Thyroid gland (tissue), 4 donors: ENCODE results near the gene XRN2. TPM values are rescaled to one million over a fixed set of nuclear protein-coding genes. Genes with fewer than 3 reads are reported as not detected.

ENCODE experiments used
- DNase-seq, 2 donors: peaks; one replicate each; pipeline ENCODE4 v3.0.0-alpha.2; 2019
- H3K27ac ChIP-seq, 3 donors: fragments of 200-600 bp; sonication (generic); 1 replicate in 2 of 3; 2 replicates in 1 of 3; pipeline ENCODE4 v1.5.1; 2016 to 2019; ENCODE audit warnings: mild to moderate bottlenecking in 1 of 3, moderate library complexity in 1 of 3
- H3K27me3 ChIP-seq: fragments of 200-600 bp; sonication (generic); one replicate; pipeline ENCODE4 v1.5.1; 2019
- H3K36me3 ChIP-seq, 2 donors: fragments of 200-600 bp; sonication (generic); one replicate each; pipeline ENCODE4 v1.5.1; 2016 to 2019
- H3K4me1 ChIP-seq, 2 donors: fragments of 200-600 bp; sonication (generic); one replicate each; pipeline ENCODE4 v1.5.1; 2017 to 2019
- H3K4me3 ChIP-seq, 3 donors: fragments of 200-600 bp; sonication (generic); replicated peaks in 1 of 3; 1 replicate in 2 of 3; 2 replicates in 1 of 3; pipeline ENCODE4 v1.5.1; 2016; ENCODE audit warnings: mild to moderate bottlenecking in 1 of 3
- H3K9me3 ChIP-seq: fragments of 200-600 bp; sonication (generic); one replicate; pipeline ENCODE4 v1.5.1; 2017
- CTCF ChIP-seq, 6 experiments: fragments of 200-600 bp in 3 of 6; fragments of 450-650 bp in 3 of 6; sonication (generic) in 3 of 6; IDR thresholded peaks; one replicate each; pipeline ENCODE4 v1.5.1; 2016 to 2019; ENCODE audit warnings: antibody characterized with exemption in 6 of 6, mild to moderate bottlenecking in 2 of 6, inconsistent platforms in 1 of 6, moderate library complexity in 1 of 6
- POLR2A ChIP-seq, 2 donors: fragments of 450-650 bp; IDR thresholded peaks; one replicate each; pipeline ENCODE4 v1.6.1; 2017; ENCODE audit warnings: antibody characterized with exemption in 2 of 2, mild to moderate bottlenecking in 2 of 2, moderate library complexity in 1 of 2
- WGBS, 2 donors: methylation state at CpG; one replicate each; pipeline ENCODE4 v1.1.5; 2017; 5-methylcytosine and 5-hydroxymethylcytosine counted together
- intact Hi-C: fragments of 100-400 bp; cut with DNase I; formaldehyde crosslinking; loops from one replicate; pipeline ENCODE4 v1.15.1; 2023
- total RNA-seq, 4 donors: library from RNA; depleted of rRNA; stranded (reverse); fragments of >200 nt; gene quantifications; one replicate each; pipeline ENCODE4 v1.2.3, GENCODE V29; 2016

The XRN2 gene
- total RNA-seq, 4 donors from 2014 or later = 76.7 to 87.5 (median 80.1) TPM

DNA sequence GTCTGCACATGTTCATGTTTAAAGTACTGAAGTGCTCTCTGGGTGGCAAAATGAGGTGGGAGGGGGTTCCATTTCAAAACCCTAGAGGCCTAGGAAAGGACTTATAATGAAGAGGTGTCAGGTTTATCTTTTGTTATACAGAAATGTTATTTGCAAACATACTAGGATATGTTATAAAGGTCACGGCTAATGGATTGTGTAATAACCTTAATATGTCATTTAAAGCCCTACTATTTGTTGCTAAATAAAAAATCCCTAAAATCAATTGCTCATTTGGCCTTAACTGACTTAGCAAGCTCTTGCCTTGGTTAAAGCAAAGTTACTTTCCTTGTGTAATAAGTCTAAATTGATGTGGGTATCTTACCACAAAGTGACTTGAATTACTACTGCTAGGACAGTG is 85.4 kb downstream of the XRN2 start:
- no peak for DNase-seq
- intact Hi-C loops = no loop called here
- no peak overlapping the region for H3K4me3 ChIP-seq
- H3K4me1 ChIP-seq = no peaks in the 10 kb centered on the region
- H3K36me3 ChIP-seq = peaks cover 12 to 23% of the 10 kb centered on the region in 2 donors
- H3K9me3 ChIP-seq = no peaks in the 10 kb centered on the region
- WGBS, 2 donors = 95 to 98% methylated on average over 1 of the region's 1 CpG
- no peak overlapping the region for H3K27ac ChIP-seq
- H3K27me3 ChIP-seq = peaks cover 21% of the 10 kb centered on the region
- TF ChIP-seq POLR2A (IDR thresholded peaks at IDR 0.05) (no peak), CTCF (IDR thresholded peaks at IDR 0.05) (no peak)

- Histone ChIP-seq H3K4me1 (no peaks in the 10 kb centered on the region), H3K4me3 (no peak overlapping the region), H3K36me3 (peaks cover 12 to 16% of the 10 kb centered on the region in 2 donors), H3K9me3 (no peaks in the 10 kb centered on the region), H3K27me3 (peaks cover 29% of the 10 kb centered on the region), H3K27ac (no peak overlapping the region)
- no peak for DNase-seq
- TF ChIP-seq POLR2A (IDR thresholded peaks at IDR 0.05) (no peak), CTCF (IDR thresholded peaks at IDR 0.05) (no peak)
- 0 to 1% methylated on average over 1 of the region's 1 CpG for WGBS, 2 donors
- intact Hi-C loops = no loop called here
Measured at GRCh38 chr20:21389368-21389767, 86.2 kb downstream of the XRN2 start.

DNA sequence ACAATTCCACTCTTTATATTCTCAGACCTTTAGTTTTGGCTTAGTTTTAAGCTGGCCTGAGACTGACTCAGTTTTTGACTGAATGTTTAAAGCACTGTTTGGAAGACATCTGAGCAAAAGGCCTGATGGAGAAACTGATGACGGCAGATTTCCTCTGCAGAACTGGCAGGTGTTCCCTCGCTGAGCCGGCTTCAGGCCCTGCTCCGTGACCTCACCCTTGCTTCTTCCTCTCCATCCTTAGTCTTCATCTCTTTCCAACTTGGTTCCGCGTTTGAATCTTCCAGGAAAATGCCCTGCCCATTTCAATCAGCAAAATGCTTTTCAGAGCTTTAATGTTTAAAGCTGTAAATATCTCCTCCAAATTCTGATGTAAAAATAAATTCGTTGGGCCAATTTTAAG is 87.6 kb downstream of the XRN2 start:
- intact Hi-C loops = loop anchor here (10.0 kb wide), 1 partner anchor 266 kb away; the partner anchor contains the start of gene KIZ
- peaks cover 39% of the 10 kb centered on the region for H3K27me3 ChIP-seq
- WGBS, 2 donors = 95 to 97% methylated on average over 7 of the region's 7 CpGs
- H3K36me3 ChIP-seq = peaks cover 10 to 12% of the 10 kb centered on the region in 2 donors
- no peak for TF ChIP-seq CTCF (IDR thresholded peaks at IDR 0.05)
- H3K4me3 ChIP-seq = no peak overlapping the region
- no peak overlapping the region for H3K27ac ChIP-seq
- peaks cover 0 to 2% of the 10 kb centered on the region in 2 donors for H3K4me1 ChIP-seq
- DNase-seq = no peak
- H3K9me3 ChIP-seq = no peaks in the 10 kb centered on the region

- Histone ChIP-seq H3K4me1 (peaks cover 0 to 8% of the 10 kb centered on the region in 2 donors), H3K27me3 (peaks cover 43% of the 10 kb centered on the region), H3K36me3 (peaks cover 4 to 9% of the 10 kb centered on the region in 2 donors), H3K4me3 (no peak overlapping the region), H3K9me3 (no peaks in the 10 kb centered on the region), H3K27ac (no peak overlapping the region)
- 44 to 58% methylated on average over 31 to 36 of the region's 61 CpGs for WGBS, 2 donors
- no peak for TF ChIP-seq POLR2A (IDR thresholded peaks at IDR 0.05)
- no peak for TF ChIP-seq CTCF (IDR thresholded peaks at IDR 0.05)
- intact Hi-C loops = loop anchor here (10.0 kb wide), 1 partner anchor 267 kb away; the partner anchor contains the start of gene KIZ
- DNase-seq = no peak
Measured at GRCh38 chr20:21391185-21391971, 88.2 kb downstream of the XRN2 start.

DNA sequence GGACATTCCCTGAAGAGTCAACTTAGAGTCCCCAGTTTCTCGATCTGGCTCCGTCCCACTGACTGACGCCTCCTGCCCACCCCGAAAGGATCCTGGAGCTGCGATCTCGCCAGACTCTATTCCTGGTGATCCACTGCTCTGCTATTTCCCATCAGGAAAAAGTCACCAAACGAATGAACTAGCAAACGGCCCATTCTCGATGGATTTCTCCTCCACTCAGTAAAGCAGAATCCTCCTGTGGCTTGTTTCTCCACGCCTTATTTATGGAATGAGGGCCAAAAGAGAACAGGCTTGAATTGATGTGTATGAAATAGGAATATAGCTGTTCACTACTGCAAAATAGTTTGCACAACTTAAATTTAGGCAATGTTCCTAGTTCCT is 88.8 kb downstream of the XRN2 start:
- Histone ChIP-seq H3K27ac (no peak overlapping the region), H3K9me3 (no peaks in the 10 kb centered on the region), H3K4me1 (peaks cover 0 to 14% of the 10 kb centered on the region in 2 donors), H3K36me3 (peaks cover 2 to 5% of the 10 kb centered on the region in 2 donors), H3K4me3 (no peak overlapping the region), H3K27me3 (peaks cover 45% of the 10 kb centered on the region)
- intact Hi-C loops = loop anchor here (10.0 kb wide), 1 partner anchor 267 kb away; the partner anchor contains the start of gene KIZ
- no peak for DNase-seq
- 23 to 25% methylated on average over 10 of the region's 10 CpGs for WGBS, 2 donors
- TF ChIP-seq POLR2A (IDR thresholded peaks at IDR 0.05) (no peak), CTCF (IDR thresholded peaks at IDR 0.05) (no peak)
